IMR-90 (cell line): Measurements from ENCODE around the gene LGMN. TPM values are rescaled to one million over a fixed set of nuclear protein-coding genes. Genes with fewer than 3 reads are reported as not detected.

ENCODE experiments used
- ATAC-seq: fragments of 200-7000 bp; cut with Tn5 transposase; 2 replicates; pipeline ENCODE4 v1.9.1; 2020; ENCODE audit warnings: low read depth, mild to moderate bottlenecking, moderate library complexity
- BruUV-seq: library from RNA; stranded (reverse); fragments of 400-500 nt; replicated peaks from 2 replicates; lab custom pipeline; 2021; lab: Mats Ljungman, UMichigan
- CTCF ChIA-PET: fragments of 300-600 bp; formaldehyde crosslinking; extraction: SDS; loops from one replicate; lab custom pipeline; 2021; ENCODE audit warnings: antibody characterized with exemption; lab: Yijun Ruan, JAX
- POLR2A ChIA-PET: fragments of 300-600 bp; sonication (Branson Sonifier 250); formaldehyde crosslinking; loops from one replicate; lab custom pipeline; 2022; ENCODE audit warnings: antibody characterized with exemption; ENCODE audit not compliant: unreplicated experiment; lab: Charles Lee
- DNase-seq: peaks from one replicate; pipeline ENCODE4 v3.0.0; 2013
- H2AFZ ChIP-seq: replicated peaks from 2 replicates; pipeline ENCODE3; 2013; ENCODE audit warnings: low read length, mild to moderate bottlenecking; ENCODE audit not compliant: poor library complexity
- H2AK5ac ChIP-seq: 2 replicates; pipeline ENCODE4 v1.6.1; 2013; ENCODE audit warnings: low read depth, low read length, inconsistent platforms
- H2AK9ac ChIP-seq: replicated peaks from 2 replicates; pipeline ENCODE3; 2013; ENCODE audit warnings: mild to moderate bottlenecking, low read depth, low read length, moderate library complexity; ENCODE audit not compliant: poor library complexity
- H2BK120ac ChIP-seq: 2 replicates; pipeline ENCODE4 v1.6.1; 2013; ENCODE audit warnings: low read depth, low read length, inconsistent platforms
- H2BK15ac ChIP-seq: 3 replicates; pipeline ENCODE4 v1.6.1; 2013; ENCODE audit warnings: low read depth, low read length, inconsistent platforms
- H2BK20ac ChIP-seq: 2 replicates; pipeline ENCODE4 v1.6.1; 2013; ENCODE audit warnings: low read depth, mild to moderate bottlenecking, inconsistent platforms, low read length, moderate library complexity
- H2BK5ac ChIP-seq: 2 replicates; pipeline ENCODE4 v1.6.1; 2013; ENCODE audit warnings: mild to moderate bottlenecking, low read depth, low read length, inconsistent platforms; ENCODE audit not compliant: poor library complexity, severe bottlenecking
- H3K14ac ChIP-seq: replicated peaks from 2 replicates; pipeline ENCODE4 v1.6.1; 2013; ENCODE audit warnings: low read depth, low read length, inconsistent platforms
- H3K18ac ChIP-seq: 2 replicates; pipeline ENCODE4 v1.6.1; 2013; ENCODE audit warnings: low read depth, low read length, control low read depth
- H3K23ac ChIP-seq: 2 replicates; pipeline ENCODE4 v1.6.1; 2013; ENCODE audit warnings: low read depth, low read length, inconsistent platforms
- H3K27ac ChIP-seq: 2 replicates; pipeline ENCODE4 v1.5.1; 2013; ENCODE audit warnings: mild to moderate bottlenecking, control low read depth, low read length; ENCODE audit not compliant: insufficient read depth
- H3K27me3 ChIP-seq: 2 replicates; pipeline ENCODE4 v1.6.1; 2013; ENCODE audit warnings: low read length; ENCODE audit not compliant: control insufficient read depth, insufficient read depth
- H3K36me3 ChIP-seq: 2 replicates; pipeline ENCODE4 v1.6.1; 2013; ENCODE audit warnings: low read length, mixed read lengths; ENCODE audit not compliant: control insufficient read depth, insufficient read depth
- H3K4ac ChIP-seq: 2 replicates; pipeline ENCODE4 v1.6.1; 2013; ENCODE audit warnings: low read depth, low read length, inconsistent platforms
- H3K4me1 ChIP-seq: 2 replicates; pipeline ENCODE4 v1.6.1; 2013; ENCODE audit warnings: low read length, mixed read lengths; ENCODE audit not compliant: control insufficient read depth, insufficient read depth
- H3K4me2 ChIP-seq: 2 replicates; pipeline ENCODE4 v1.6.1; 2013; ENCODE audit warnings: low read depth, mild to moderate bottlenecking, control low read depth, low read length, moderate library complexity
- H3K4me3 ChIP-seq: 2 replicates; pipeline ENCODE4 v1.5.1; 2013; ENCODE audit warnings: low read depth, mild to moderate bottlenecking, control low read depth, low read length, moderate library complexity; ENCODE audit not compliant: insufficient read depth
- H3K56ac ChIP-seq: 2 replicates; pipeline ENCODE4 v1.6.1; 2013; ENCODE audit warnings: low read length, inconsistent platforms; ENCODE audit not compliant: insufficient read depth; ENCODE audit errors: extremely low read depth
- H3K79me1 ChIP-seq, 2 experiments: 2 replicates each; pipeline ENCODE4 v1.6.1; 2013; ENCODE audit warnings: low read length in 2 of 2, inconsistent platforms in 1 of 2, low read depth in 1 of 2
- H3K9ac ChIP-seq: 2 replicates; pipeline ENCODE4 v1.6.1; 2013; ENCODE audit warnings: low read depth, low read length, control low read depth
- H3K9me1 ChIP-seq: 2 replicates; pipeline ENCODE4 v1.6.1; 2013; ENCODE audit warnings: low read length, inconsistent platforms; ENCODE audit not compliant: insufficient read depth
- H3K9me3 ChIP-seq: 2 replicates; pipeline ENCODE4 v1.6.1; 2013; ENCODE audit warnings: low read length; ENCODE audit not compliant: control insufficient read depth, insufficient read depth
- H4K20me1 ChIP-seq: 2 replicates; pipeline ENCODE4 v1.6.1; 2013; ENCODE audit warnings: low read length, inconsistent platforms; ENCODE audit not compliant: insufficient read depth
- H4K5ac ChIP-seq: 2 replicates; pipeline ENCODE4 v1.6.1; 2013; ENCODE audit warnings: mild to moderate bottlenecking, low read depth, low read length, control low read depth
- H4K8ac ChIP-seq, 2 experiments: 2 replicates each; pipeline ENCODE4 v1.6.1; 2013; ENCODE audit warnings: low read depth in 2 of 2, low read length in 2 of 2, control low read depth in 1 of 2, inconsistent platforms in 1 of 2
- H4K91ac ChIP-seq: 2 replicates; pipeline ENCODE4 v1.6.1; 2013; ENCODE audit warnings: low read depth, low read length, inconsistent platforms; ENCODE audit not compliant: insufficient read depth
- CEBPB ChIP-seq: IDR thresholded peaks from 2 replicates; pipeline ENCODE4 v1.6.1; 2012; ENCODE audit warnings: low read depth, low read length, improper control_type of control experiment
- MAZ ChIP-seq: IDR thresholded peaks from 2 replicates; pipeline ENCODE4 v1.6.1; 2012; ENCODE audit warnings: low read depth, mild to moderate bottlenecking, low read length, improper control_type of control experiment, moderate library complexity, borderline replicate concordance
- MXI1 ChIP-seq: IDR thresholded peaks from 2 replicates; pipeline ENCODE4 v1.6.1; 2012; ENCODE audit warnings: low read depth, mild to moderate bottlenecking, low read length, moderate library complexity, borderline replicate concordance
- POLR2A ChIP-seq: IDR thresholded peaks from 2 replicates; pipeline ENCODE4 v1.6.1; 2012; ENCODE audit warnings: mild to moderate bottlenecking, low read depth, low read length
- RCOR1 ChIP-seq: IDR thresholded peaks from 2 replicates; pipeline ENCODE4 v1.6.1; 2012; ENCODE audit warnings: mild to moderate bottlenecking, low read length, improper control_type of control experiment; ENCODE audit not compliant: insufficient replicate concordance
- SMC3 ChIP-seq: fragments of 150-350 bp; IDR thresholded peaks from 2 replicates; pipeline ENCODE4 v1.6.1; 2016; ENCODE audit warnings: low read depth, mild to moderate bottlenecking, antibody characterized with exemption, low read length, moderate library complexity
- WGBS, 2 experiments: methylation state at CpG; one replicate each; pipeline versions ENCODE4 v1.1.5 to v1.1.7; 2013; ENCODE audit warnings: missing lambda C conversion rate in 2 of 2; ENCODE audit not compliant: insufficient read length in 1 of 2; ENCODE audit errors: extremely low coverage in 2 of 2; 5-methylcytosine and 5-hydroxymethylcytosine counted together
- dilution Hi-C: fragments of 300-500 bp; cut with HindIII; formaldehyde crosslinking; loops from one replicate; pipeline ENCODE4 v1.14.3; 2018; ENCODE audit warnings: low sequenced_read_pairs; ENCODE audit not compliant: unreplicated experiment
- in situ Hi-C: fragments of 300-500 bp; cut with MboI; formaldehyde crosslinking; loops from 3 replicates; pipeline ENCODE4 v1.14.3; 2019; ENCODE audit warnings: low sequenced_read_pairs, inconsistent platforms, mixed read lengths
- intact Hi-C: fragments of 100-400 bp; cut with micrococcal nuclease; formaldehyde crosslinking; loops from 2 replicates; pipeline ENCODE4 v1.10.0; 2022
- polyA plus RNA-seq, 3 experiments: library from polyadenylated mRNA; depleted of rRNA; stranded (reverse); fragments of >200 nt; gene quantifications; 2 replicates each; pipeline ENCODE4 v1.2.3, GENCODE V29; 2012; ENCODE audit warnings: low replicate concordance in 1 of 3
- total RNA-seq: library from RNA; depleted of rRNA; stranded (reverse); fragments of >200 nt; gene quantifications from 2 replicates; pipeline ENCODE4 v1.2.3, GENCODE V29; 2012
- TF ChIP-seq, protein P1 (sequence below): fragments of 150-350 bp; IDR thresholded peaks from 2 replicates; pipeline ENCODE4 v1.6.1; 2016; ENCODE audit warnings: low read depth, mild to moderate bottlenecking, low read length, moderate library complexity, borderline replicate concordance

LGMN gene
- total and polyA plus RNA-seq, 2 of the 4 experiments (the other 2 are of a cell fraction), result 19.2 to 39.3 TPM

DNA sequence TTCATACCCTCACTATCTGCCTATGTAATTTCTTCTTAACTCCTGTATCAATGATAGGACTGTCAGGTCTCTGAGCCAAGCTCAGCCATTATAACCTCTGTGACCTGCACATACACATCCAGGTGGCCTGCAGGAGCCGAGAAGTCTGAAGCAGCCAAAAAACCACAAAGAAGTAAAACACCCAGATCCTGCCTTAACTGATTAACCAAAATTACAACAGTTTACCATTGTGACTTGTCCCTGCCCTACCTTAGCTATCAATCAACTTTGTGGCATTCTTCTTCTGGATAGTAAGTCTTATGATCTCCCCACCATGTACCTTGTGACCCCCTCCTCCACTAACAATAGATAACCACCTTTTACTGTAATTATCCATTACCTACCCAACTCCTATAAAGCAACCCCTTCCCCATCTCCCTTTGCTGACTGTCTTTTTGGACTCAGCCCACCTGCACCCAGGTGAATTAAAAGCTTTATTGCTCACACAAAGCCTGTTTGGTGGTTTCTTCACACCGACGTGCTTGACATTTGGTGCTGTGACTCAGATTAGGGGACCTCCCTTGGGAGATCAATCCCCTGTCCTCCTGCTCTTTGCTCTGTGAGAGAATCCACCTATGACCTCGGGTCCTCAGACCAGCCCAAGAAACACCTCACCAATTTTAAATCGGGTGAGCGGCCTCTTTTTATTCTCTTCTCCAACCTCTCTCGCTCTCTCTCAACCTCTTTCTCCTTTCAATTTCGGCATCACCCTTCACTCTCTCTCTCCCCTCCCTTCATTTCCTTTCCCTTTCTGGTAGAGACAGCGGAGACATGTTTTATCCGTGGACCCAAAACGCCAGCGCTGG, 11.5 kb upstream of the LGMN start:
- no TSS peak for BruUV-seq
- no peak overlapping the region for H2AK5ac ChIP-seq
- POLR2A ChIA-PET, result no interaction called here
- no peak overlapping the region for H3K9ac ChIP-seq
- CTCF ChIA-PET, result interaction anchor here (0.6 kb wide), 1 partner anchor 23 kb away, joined by 3 read pairs; no protein-coding TSS in a partner anchor
- no peak overlapping the region for H4K91ac ChIP-seq
- no peaks in the 10 kb centered on the region for H3K9me1 ChIP-seq
- no peak overlapping the region for H4K8ac ChIP-seq
- WGBS, 2 experiments, result 84 to 100% methylated on average over 2 to 11 of the region's 12 CpGs
- no peaks in the 10 kb centered on the region for H3K4me1 ChIP-seq
- no peaks in the 10 kb centered on the region for H3K36me3 ChIP-seq
- H2BK5ac ChIP-seq, result no peak overlapping the region
- no peak overlapping the region for H2BK20ac ChIP-seq
- H4K20me1 ChIP-seq, result no peaks in the 10 kb centered on the region
- H3K14ac ChIP-seq, result no peak overlapping the region
- H3K9me3 ChIP-seq, result no peaks in the 10 kb centered on the region
- H3K23ac ChIP-seq, result no peak overlapping the region
- no peak overlapping the region for H2AFZ ChIP-seq
- H3K56ac ChIP-seq, result no peak overlapping the region
- peaks cover 18% of the 10 kb centered on the region for H3K27me3 ChIP-seq
- TF ChIP-seq, protein P1, sequence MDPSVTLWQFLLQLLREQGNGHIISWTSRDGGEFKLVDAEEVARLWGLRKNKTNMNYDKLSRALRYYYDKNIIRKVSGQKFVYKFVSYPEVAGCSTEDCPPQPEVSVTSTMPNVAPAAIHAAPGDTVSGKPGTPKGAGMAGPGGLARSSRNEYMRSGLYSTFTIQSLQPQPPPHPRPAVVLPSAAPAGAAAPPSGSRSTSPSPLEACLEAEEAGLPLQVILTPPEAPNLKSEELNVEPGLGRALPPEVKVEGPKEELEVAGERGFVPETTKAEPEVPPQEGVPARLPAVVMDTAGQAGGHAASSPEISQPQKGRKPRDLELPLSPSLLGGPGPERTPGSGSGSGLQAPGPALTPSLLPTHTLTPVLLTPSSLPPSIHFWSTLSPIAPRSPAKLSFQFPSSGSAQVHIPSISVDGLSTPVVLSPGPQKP, result no peak
- TF ChIP-seq POLR2A (no peak), MAZ (no peak), MXI1 (no peak), RCOR1 (no peak), SMC3 (no peak), CEBPB (no peak)
- no peak overlapping the region for H2BK15ac ChIP-seq
- DNase-seq (no peak), ATAC-seq (no peak)
- H3K79me1 ChIP-seq, result no peaks in the 10 kb centered on the region
- dilution Hi-C loops (no loop called here), in situ Hi-C loops (no loop called here), intact Hi-C loops (no loop called here)
- no peak overlapping the region for H3K18ac ChIP-seq
- no peak overlapping the region for H3K4ac ChIP-seq
- no peak overlapping the region for H3K4me2 ChIP-seq
- H2BK120ac ChIP-seq, result no peak overlapping the region
- no peak overlapping the region for H4K5ac ChIP-seq
- no peak overlapping the region for H3K4me3 ChIP-seq
- no peak overlapping the region for H3K27ac ChIP-seq
- H2AK9ac ChIP-seq, result no peak overlapping the region
